ENCODE results near the gene RABAC1. TPM values are rescaled to one million over a fixed set of nuclear protein-coding genes. Genes with fewer than 3 reads are reported as not detected.

RABAC1 gene
- total and polyA plus RNA-seq, 2 experiments from 2014 or later: 405 to 470 TPM

DNA sequence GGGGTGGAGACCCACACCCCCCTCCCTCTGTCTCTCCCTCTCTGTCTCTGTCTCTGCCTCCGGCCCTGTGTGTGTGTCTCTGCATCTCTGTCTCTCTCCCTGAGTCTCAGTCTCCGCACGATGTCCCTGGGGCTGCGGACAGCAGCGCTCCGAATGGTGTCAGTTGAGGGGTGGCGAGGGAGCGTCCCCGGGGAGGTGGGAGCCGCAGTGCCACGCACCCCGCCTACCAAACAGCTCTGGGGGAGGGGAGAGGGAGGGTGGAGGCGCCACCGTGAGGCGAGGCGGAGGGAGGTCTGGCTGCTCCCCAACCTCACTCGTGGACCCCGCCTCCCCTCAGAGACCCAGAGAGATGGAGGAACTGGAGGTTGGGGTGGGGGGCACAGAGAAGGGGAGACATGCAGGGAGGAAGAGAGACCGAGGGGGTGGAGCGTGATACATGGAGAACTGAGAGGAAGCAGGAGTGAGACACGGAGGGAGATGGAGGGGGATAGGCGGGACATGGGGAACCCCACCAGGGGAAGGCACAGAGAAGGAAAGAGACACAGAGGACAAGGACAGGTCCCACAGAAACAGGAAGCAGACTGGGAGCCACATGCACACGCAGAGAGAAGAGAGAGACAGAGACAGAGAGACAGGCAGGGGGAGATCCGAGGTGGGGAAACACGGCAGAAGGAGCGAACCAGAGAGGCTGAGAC is 38.1 kb downstream of the RABAC1 start:
- Histone ChIP-seq H3K9me2 (ENCODE audit: insufficient read depth) (no peaks in the 10 kb centered on the region), H3K36me3 (ENCODE audit: low read depth) (no peaks in the 10 kb centered on the region), H3K4me2 (ENCODE audit: unreplicated experiment) (no peak overlapping the region), H3K79me2 (ENCODE audit: insufficient read depth) (no peaks in the 10 kb centered on the region), H3K27ac (no peak overlapping the region), H3K27me3 (replicated peaks; ENCODE audit: insufficient read depth) (peaks cover 60% of the 10 kb centered on the region), H3K9ac (no peak overlapping the region), H3K4me3 (no peak overlapping the region), H3K4me1 (ENCODE audit: insufficient read depth) (no peaks in the 10 kb centered on the region), H4K20me1 (ENCODE audit: insufficient read depth) (no peaks in the 10 kb centered on the region), H2AFZ (no peak overlapping the region), H3F3A (ENCODE audit: insufficient read depth) (no peaks in the 10 kb centered on the region), H3K9me3 (ENCODE audit: low read depth) (no peaks in the 10 kb centered on the region)
- TF ChIP-seq EZH2 (IDR thresholded peaks at IDR 0.05; ENCODE audit: insufficient read depth, poor library complexity, severe bottlenecking): peak; percentile 86
- 0 out of 2 replicates have a peak, but pooled peaks have one; percentile 7 for TF ChIP-seq EZH2phosphoT487 (IDR thresholded peaks at IDR 0.05; ENCODE audit: insufficient read depth, low read depth)
- 4% methylated on average over 15 to 26 of the region's 26 CpGs for WGBS, 2 experiments (ENCODE audit: low coverage in 1 of 2, low lambda C conversion rate in 2 of 2, missing lambda C conversion rate in 2 of 2)
- DNase-seq: no peak
- in situ Hi-C loops (cut with MboI): no loop called here

DNA sequence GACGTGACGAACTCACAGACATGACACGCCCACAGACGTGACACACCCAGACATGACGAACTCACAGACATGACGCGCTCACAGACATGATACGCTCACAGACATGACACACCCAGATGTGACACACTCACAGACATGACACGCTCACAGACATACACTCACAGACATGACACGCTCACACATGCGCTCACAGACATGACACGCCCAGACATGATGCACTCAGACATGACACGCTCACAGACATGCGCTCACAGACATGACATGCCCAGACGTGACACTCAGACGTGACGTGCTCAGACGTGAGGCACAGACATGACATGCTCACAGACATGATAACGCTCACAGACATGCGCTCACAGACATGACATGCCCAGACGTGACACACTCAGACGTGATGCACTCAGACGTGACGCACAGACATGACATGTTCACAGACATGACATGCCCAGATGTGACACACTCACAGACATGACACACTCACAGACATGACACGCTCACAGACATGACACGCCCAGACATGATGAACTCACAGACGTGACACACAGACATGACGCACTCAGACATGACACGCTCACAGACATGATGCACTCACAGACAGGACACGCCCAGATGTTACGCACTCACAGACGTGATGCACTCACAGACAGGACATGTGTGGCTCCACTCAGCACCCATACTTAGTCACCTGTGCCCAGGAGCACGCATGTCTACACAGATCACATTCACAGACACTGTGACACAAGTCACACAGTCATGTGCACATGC is 39.0 kb downstream of the RABAC1 start:
- no peaks in the 10 kb centered on the region for H3K9me3 ChIP-seq (ENCODE audit: low read depth)
- H3K9ac ChIP-seq: no peak overlapping the region
- no peaks in the 10 kb centered on the region for H3F3A ChIP-seq (ENCODE audit: insufficient read depth)
- no peak overlapping the region for H2AFZ ChIP-seq
- WGBS, 2 experiments (ENCODE audit: low coverage in 1 of 2, low lambda C conversion rate in 2 of 2, missing lambda C conversion rate in 2 of 2): 62% methylated on average over 33 of the region's 33 CpGs
- in situ Hi-C loops (cut with MboI): no loop called here
- no peaks in the 10 kb centered on the region for H3K9me2 ChIP-seq (ENCODE audit: insufficient read depth)
- no peaks in the 10 kb centered on the region for H3K4me1 ChIP-seq (ENCODE audit: insufficient read depth)
- H3K27ac ChIP-seq: no peak overlapping the region
- no peak for TF ChIP-seq EZH2 (IDR thresholded peaks at IDR 0.05; ENCODE audit: insufficient read depth, poor library complexity, severe bottlenecking)
- TF ChIP-seq EZH2phosphoT487 (IDR thresholded peaks at IDR 0.05; ENCODE audit: insufficient read depth, low read depth): no peak
- peak; percentile 73 for DNase-seq
- H3K27me3 ChIP-seq (replicated peaks; ENCODE audit: insufficient read depth): peaks cover 60% of the 10 kb centered on the region
- no peak overlapping the region for H3K4me2 ChIP-seq (ENCODE audit: unreplicated experiment)
- no peaks in the 10 kb centered on the region for H3K36me3 ChIP-seq (ENCODE audit: low read depth)
- no peaks in the 10 kb centered on the region for H4K20me1 ChIP-seq (ENCODE audit: insufficient read depth)
- H3K4me3 ChIP-seq: no peak overlapping the region
- no peaks in the 10 kb centered on the region for H3K79me2 ChIP-seq (ENCODE audit: insufficient read depth)

DNA sequence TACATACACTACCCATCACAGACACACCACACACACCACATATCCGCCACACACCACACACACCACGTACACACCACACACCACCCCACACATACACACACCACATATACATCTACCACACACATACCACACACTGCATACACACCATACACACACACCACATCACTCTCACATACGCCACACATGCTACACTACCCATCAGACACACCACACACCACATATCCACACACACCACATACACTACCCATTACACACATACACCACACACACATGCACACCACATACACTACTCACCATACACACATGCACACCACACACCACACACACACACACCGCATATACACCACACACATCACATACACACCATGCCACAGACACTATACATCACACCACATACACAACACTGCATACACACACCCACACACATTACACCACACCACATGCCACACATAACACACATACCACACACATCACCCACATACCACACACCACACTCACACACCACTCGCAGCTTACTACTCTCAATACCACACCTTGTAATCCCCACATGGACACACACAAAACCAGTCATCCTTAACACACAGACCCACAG is 40.4 kb downstream of the RABAC1 start:
- no peaks in the 10 kb centered on the region for H3K79me2 ChIP-seq (ENCODE audit: insufficient read depth)
- H3K4me3 ChIP-seq: no peak overlapping the region
- H3K4me1 ChIP-seq (ENCODE audit: insufficient read depth): no peaks in the 10 kb centered on the region
- in situ Hi-C loops (cut with MboI): no loop called here
- H3K27ac ChIP-seq: no peak overlapping the region
- no peaks in the 10 kb centered on the region for H3K9me3 ChIP-seq (ENCODE audit: low read depth)
- no peaks in the 10 kb centered on the region for H3F3A ChIP-seq (ENCODE audit: insufficient read depth)
- no peak for TF ChIP-seq EZH2 (IDR thresholded peaks at IDR 0.05; ENCODE audit: insufficient read depth, poor library complexity, severe bottlenecking)
- no peak for TF ChIP-seq EZH2phosphoT487 (IDR thresholded peaks at IDR 0.05; ENCODE audit: insufficient read depth, low read depth)
- H2AFZ ChIP-seq: no peak overlapping the region
- no peak overlapping the region for H3K9ac ChIP-seq
- no peak overlapping the region for H3K4me2 ChIP-seq (ENCODE audit: unreplicated experiment)
- H3K9me2 ChIP-seq (ENCODE audit: insufficient read depth): no peaks in the 10 kb centered on the region
- no peaks in the 10 kb centered on the region for H4K20me1 ChIP-seq (ENCODE audit: insufficient read depth)
- DNase-seq: no peak
- peaks cover 54% of the 10 kb centered on the region for H3K27me3 ChIP-seq (replicated peaks; ENCODE audit: insufficient read depth)
- no peaks in the 10 kb centered on the region for H3K36me3 ChIP-seq (ENCODE audit: low read depth)
- WGBS, 2 experiments (ENCODE audit: low coverage in 1 of 2, low lambda C conversion rate in 2 of 2, missing lambda C conversion rate in 2 of 2): 84 to 90% methylated on average over 5 of the region's 5 CpGs

DNA sequence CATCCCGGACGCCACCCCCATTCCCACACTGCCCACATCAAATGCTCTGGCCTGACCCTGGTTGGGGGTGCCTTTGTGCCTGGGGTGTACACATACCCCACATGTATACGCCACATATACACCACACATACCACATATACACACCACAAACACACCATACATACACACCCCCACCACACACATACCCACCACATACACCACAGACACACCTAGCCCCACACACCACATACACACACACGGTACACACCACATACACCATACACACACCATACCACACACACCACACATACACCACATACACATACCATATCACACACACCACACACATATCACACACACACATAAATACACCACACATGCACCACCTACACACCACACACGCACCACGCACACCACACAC is 41.0 kb downstream of the RABAC1 start:
- no peak for DNase-seq
- 86 to 90% methylated on average over 5 to 6 of the region's 6 CpGs for WGBS, 2 experiments (ENCODE audit: low coverage in 1 of 2, low lambda C conversion rate in 2 of 2, missing lambda C conversion rate in 2 of 2)
- peaks cover 56% of the 10 kb centered on the region for H3K27me3 ChIP-seq (replicated peaks; ENCODE audit: insufficient read depth)

More for the DNA sequence above, 41.0 kb downstream of the RABAC1 start:
- in situ Hi-C loops (cut with MboI): no loop called here
- Histone ChIP-seq H4K20me1 (ENCODE audit: insufficient read depth) (no peaks in the 10 kb centered on the region), H3K4me1 (ENCODE audit: insufficient read depth) (no peaks in the 10 kb centered on the region), H2AFZ (no peak overlapping the region), H3K27ac (no peak overlapping the region), H3K4me3 (no peak overlapping the region), H3K9ac (no peak overlapping the region), H3K79me2 (ENCODE audit: insufficient read depth) (no peaks in the 10 kb centered on the region), H3F3A (ENCODE audit: insufficient read depth) (no peaks in the 10 kb centered on the region), H3K9me3 (ENCODE audit: low read depth) (no peaks in the 10 kb centered on the region), H3K36me3 (ENCODE audit: low read depth) (no peaks in the 10 kb centered on the region), H3K9me2 (ENCODE audit: insufficient read depth) (no peaks in the 10 kb centered on the region), H3K4me2 (ENCODE audit: unreplicated experiment) (no peak overlapping the region)
- TF ChIP-seq EZH2 (IDR thresholded peaks at IDR 0.05; ENCODE audit: insufficient read depth, poor library complexity, severe bottlenecking) (no peak), EZH2phosphoT487 (IDR thresholded peaks at IDR 0.05; ENCODE audit: insufficient read depth, low read depth) (no peak)

Data from GM23248 (cell line).